ENCODE results near the gene FAM222A. TPM values are rescaled to one million over a fixed set of nuclear protein-coding genes. Genes with fewer than 3 reads are reported as not detected.

The FAM222A gene
- total RNA-seq, 4 donors from 2014 or later: 0.54 to 3.7 (median 0.92) TPM

DNA sequence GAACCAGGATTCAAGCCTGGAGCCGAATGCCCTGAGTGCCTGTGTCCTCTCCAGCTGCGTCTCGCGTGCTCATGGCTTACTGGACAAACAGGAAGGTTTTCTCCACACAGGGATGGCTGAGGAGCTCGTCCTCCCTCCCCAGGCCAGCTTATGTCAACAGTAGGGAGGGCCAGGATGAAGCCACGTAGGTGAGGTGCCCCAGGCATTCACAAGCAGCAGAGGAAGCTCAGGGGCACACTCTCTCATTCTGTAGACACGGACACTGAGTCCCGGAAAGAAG lies 70.3 kb downstream of the FAM222A start:
- WGBS, 2 donors (ENCODE audit: low coverage in 1 of 2): 80 to 90% methylated on average over 1 to 2 of the region's 8 CpGs
- TF ChIP-seq, protein P1, sequence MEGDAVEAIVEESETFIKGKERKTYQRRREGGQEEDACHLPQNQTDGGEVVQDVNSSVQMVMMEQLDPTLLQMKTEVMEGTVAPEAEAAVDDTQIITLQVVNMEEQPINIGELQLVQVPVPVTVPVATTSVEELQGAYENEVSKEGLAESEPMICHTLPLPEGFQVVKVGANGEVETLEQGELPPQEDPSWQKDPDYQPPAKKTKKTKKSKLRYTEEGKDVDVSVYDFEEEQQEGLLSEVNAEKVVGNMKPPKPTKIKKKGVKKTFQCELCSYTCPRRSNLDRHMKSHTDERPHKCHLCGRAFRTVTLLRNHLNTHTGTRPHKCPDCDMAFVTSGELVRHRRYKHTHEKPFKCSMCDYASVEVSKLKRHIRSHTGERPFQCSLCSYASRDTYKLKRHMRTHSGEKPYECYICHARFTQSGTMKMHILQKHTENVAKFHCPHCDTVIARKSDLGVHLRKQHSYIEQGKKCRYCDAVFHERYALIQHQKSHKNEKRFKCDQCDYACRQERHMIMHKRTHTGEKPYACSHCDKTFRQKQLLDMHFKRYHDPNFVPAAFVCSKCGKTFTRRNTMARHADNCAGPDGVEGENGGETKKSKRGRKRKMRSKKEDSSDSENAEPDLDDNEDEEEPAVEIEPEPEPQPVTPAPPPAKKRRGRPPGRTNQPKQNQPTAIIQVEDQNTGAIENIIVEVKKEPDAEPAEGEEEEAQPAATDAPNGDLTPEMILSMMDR (IDR thresholded peaks at IDR 0.05): no peak
- no peak for TF ChIP-seq POLR2A (IDR thresholded peaks at IDR 0.05)
- TF ChIP-seq POLR2AphosphoS5 (IDR thresholded peaks at IDR 0.05): no peak
- no peak for TF ChIP-seq EP300 (IDR thresholded peaks at IDR 0.05)
- no peak overlapping the region for H3K27ac ChIP-seq

DNA sequence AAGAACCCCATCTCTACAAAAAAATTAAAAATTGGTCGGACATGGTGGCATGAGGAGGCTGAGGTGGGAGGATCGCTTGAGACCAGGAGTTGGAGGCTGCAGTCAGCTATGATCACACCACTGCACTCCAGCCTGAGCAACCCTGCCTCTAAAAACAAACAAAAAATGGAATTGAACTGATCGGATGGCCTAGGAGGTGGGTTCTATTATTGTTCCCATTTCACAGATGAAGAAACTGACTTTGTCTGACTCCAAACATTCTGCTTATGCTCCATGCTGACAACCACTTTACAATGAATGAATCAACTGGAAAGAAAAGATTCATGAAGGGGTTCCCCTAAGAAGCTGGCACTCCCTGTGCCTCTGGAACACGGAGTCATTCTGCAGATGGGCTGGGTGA lies 72.2 kb downstream of the FAM222A start:
- H3K27ac ChIP-seq: no peak overlapping the region
- WGBS, 2 donors (ENCODE audit: low coverage in 1 of 2): 88% methylated on average over 3 of the region's 4 CpGs; no CpG with 5 or more reads in 1 of the 2 donors
- peaks cover 21% of the 10 kb centered on the region for H3K27me3 ChIP-seq
- H3K4me3 ChIP-seq: no peak overlapping the region
- TF ChIP-seq POLR2A (IDR thresholded peaks at IDR 0.05) (no peak), EP300 (IDR thresholded peaks at IDR 0.05) (no peak), POLR2AphosphoS5 (IDR thresholded peaks at IDR 0.05) (no peak)
- TF ChIP-seq, protein P1 (IDR thresholded peaks at IDR 0.05): no peak
- H3K36me3 ChIP-seq: no peaks in the 10 kb centered on the region
- no peak for ATAC-seq
- H3K9me3 ChIP-seq: no peaks in the 10 kb centered on the region
- H3K4me1 ChIP-seq: no peaks in the 10 kb centered on the region

More for the DNA sequence above, 70.3 kb downstream of the FAM222A start:
- no peaks in the 10 kb centered on the region for H3K36me3 ChIP-seq
- no peaks in the 10 kb centered on the region for H3K4me1 ChIP-seq
- peaks cover 0 to 8% (median 0%) of the 10 kb centered on the region in 3 donors for H3K9me3 ChIP-seq
- H3K27me3 ChIP-seq: peaks cover 13% of the 10 kb centered on the region
- no peak overlapping the region for H3K4me3 ChIP-seq
- ATAC-seq: no peak

DNA sequence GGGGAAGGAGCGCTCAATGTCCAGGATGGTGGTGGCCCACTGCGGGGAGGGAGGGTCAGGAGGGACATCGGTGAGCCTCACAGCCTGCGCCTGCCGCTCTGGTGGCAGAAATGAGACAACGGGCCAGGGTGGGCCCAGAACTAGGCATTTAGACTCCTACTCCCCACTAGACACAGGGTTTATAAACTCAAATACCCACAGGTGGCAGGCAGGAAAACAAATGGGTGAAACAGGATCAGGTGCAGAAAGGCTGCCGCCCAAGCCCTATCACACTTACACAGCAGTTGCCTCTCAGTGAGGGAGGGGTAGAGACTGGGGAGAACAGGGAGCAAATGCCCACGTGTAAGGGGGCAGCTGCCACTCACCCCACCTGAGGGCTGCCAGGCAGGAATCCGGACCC lies 73.2 kb downstream of the FAM222A start:
- H3K27ac ChIP-seq: no peak overlapping the region
- no peaks in the 10 kb centered on the region for H3K4me1 ChIP-seq
- TF ChIP-seq POLR2AphosphoS5 (IDR thresholded peaks at IDR 0.05): no peak
- no peak for TF ChIP-seq EP300 (IDR thresholded peaks at IDR 0.05)
- TF ChIP-seq POLR2A (IDR thresholded peaks at IDR 0.05): no peak
- TF ChIP-seq, protein P1 (IDR thresholded peaks at IDR 0.05): no peak
- no peaks in the 10 kb centered on the region for H3K9me3 ChIP-seq
- peaks cover 29% of the 10 kb centered on the region for H3K27me3 ChIP-seq
- WGBS, 2 donors (ENCODE audit: low coverage in 1 of 2): 90 to 100% methylated on average over 1 to 2 of the region's 9 CpGs
- no peak overlapping the region for H3K4me3 ChIP-seq
- ATAC-seq: no peak
- no peaks in the 10 kb centered on the region for H3K36me3 ChIP-seq

DNA sequence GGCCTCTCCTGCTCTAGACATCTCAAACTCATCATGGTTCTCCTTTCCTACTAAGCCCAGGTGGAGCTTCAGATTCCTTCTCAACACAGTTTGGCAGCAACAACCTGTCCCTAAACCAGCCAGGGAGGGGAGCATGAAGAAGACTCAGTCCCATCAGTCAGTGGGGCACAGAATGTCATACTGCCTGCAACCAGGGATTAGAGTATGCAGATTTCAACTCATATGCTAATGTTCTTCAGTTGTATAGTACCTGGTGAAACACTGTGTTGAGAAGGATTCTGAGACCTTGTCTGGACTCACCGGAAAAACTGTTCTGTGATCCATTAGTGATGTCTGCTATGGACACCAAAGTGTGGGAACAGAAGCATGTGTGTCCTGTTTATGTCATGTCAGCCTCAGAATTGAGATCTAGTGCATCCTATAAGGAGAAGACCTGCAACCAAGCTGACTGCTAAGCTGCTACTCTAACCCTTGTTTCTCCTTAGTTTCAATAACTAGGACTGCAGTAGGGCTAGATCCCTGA lies 76.0 kb downstream of the FAM222A start:
- no peak for ATAC-seq
- Histone ChIP-seq H3K4me3 (no peak overlapping the region), H3K4me1 (no peaks in the 10 kb centered on the region), H3K27ac (no peak overlapping the region), H3K36me3 (no peaks in the 10 kb centered on the region), H3K9me3 (no peaks in the 10 kb centered on the region), H3K27me3 (peaks cover 37% of the 10 kb centered on the region)
- TF ChIP-seq, protein P1 (IDR thresholded peaks at IDR 0.05): no peak
- no peak for TF ChIP-seq EP300 (IDR thresholded peaks at IDR 0.05)
- no peak for TF ChIP-seq POLR2AphosphoS5 (IDR thresholded peaks at IDR 0.05)
- TF ChIP-seq POLR2A (IDR thresholded peaks at IDR 0.05): no peak
- WGBS, 2 donors (ENCODE audit: low coverage in 1 of 2): 100% methylated on average over 1 of the region's 1 CpG; no CpG with 5 or more reads in 1 of the 2 donors

DNA sequence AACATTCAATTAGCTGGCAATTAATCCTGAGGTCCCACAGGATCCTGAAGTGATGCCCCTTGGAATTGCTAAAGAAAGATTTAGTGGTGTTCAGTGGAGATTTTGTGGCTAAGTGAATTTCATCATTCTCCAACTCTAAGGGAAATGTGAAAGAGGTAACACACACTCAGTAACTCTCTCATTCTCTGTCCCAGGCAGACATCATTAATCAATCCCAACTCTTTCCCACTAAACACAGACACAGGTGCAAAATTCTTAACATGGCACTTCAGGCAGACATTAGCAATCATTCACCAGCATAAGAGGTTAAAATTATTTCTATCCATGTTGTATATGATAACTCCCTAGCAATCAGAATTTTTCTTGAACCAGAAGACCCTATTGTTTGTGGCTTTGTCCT lies 79.4 kb downstream of the FAM222A start:
- no peak for ATAC-seq
- H3K27me3 ChIP-seq: peaks cover 39% of the 10 kb centered on the region

More for the DNA sequence above, 79.4 kb downstream of the FAM222A start:
- Histone ChIP-seq H3K36me3 (no peaks in the 10 kb centered on the region), H3K4me3 (no peak overlapping the region), H3K9me3 (no peaks in the 10 kb centered on the region), H3K27ac (no peak overlapping the region), H3K4me1 (no peaks in the 10 kb centered on the region)
- TF ChIP-seq, protein P1 (IDR thresholded peaks at IDR 0.05): no peak
- TF ChIP-seq POLR2A (IDR thresholded peaks at IDR 0.05) (no peak), EP300 (IDR thresholded peaks at IDR 0.05) (no peak), POLR2AphosphoS5 (IDR thresholded peaks at IDR 0.05) (no peak)

Measured in gastroesophageal sphincter (tissue), 4 donors.